Measurements from ENCODE around the gene FOSL2.

The FOSL2 gene

GRCh38 chr2:28412625-28413151 is 20.0 kb downstream of the FOSL2 start:
- no peak for DNase-seq (ENCODE audit: low spot score)

GRCh38 chr2:28413152-28413898 is 20.7 kb downstream of the FOSL2 start:
- DNase-seq (ENCODE audit: low spot score), result no peak

GRCh38 chr2:28413899-28414295 is 21.2 kb downstream of the FOSL2 start:
- no peak for DNase-seq (ENCODE audit: low spot score)

- DNase-seq (ENCODE audit: low spot score), result no peak
These were observed 21.9 kb downstream of the FOSL2 start for GRCh38 chr2:28414583-28414982.

- DNase-seq (ENCODE audit: low spot score), result no peak
These were observed 22.4 kb downstream of the FOSL2 start for GRCh38 chr2:28415010-28415409.

- DNase-seq (ENCODE audit: low spot score), result no peak
These were observed 23.1 kb downstream of the FOSL2 start for GRCh38 chr2:28415715-28416114.

- no peak for DNase-seq (ENCODE audit: low spot score)
These were observed 26.3 kb downstream of the FOSL2 start for GRCh38 chr2:28419003-28419402.

- DNase-seq (ENCODE audit: low spot score), result no peak
These were observed 27.0 kb downstream of the FOSL2 start for GRCh38 chr2:28419443-28420270.

- DNase-seq (ENCODE audit: low spot score), result no peak
These were observed 28.1 kb downstream of the FOSL2 start for GRCh38 chr2:28420722-28421121.

GRCh38 chr2:28422908-28423741 is 30.5 kb downstream of the FOSL2 start:
- no peak for DNase-seq (ENCODE audit: low spot score)

GRCh38 chr2:28423856-28424605 is 31.4 kb downstream of the FOSL2 start:
- no peak for DNase-seq (ENCODE audit: low spot score)

- DNase-seq (ENCODE audit: low spot score), result no peak
These were observed 32.3 kb downstream of the FOSL2 start for GRCh38 chr2:28424799-28425463.

- DNase-seq (ENCODE audit: low spot score), result no peak
These were observed 32.8 kb downstream of the FOSL2 start for GRCh38 chr2:28425464-28425835.

- DNase-seq (ENCODE audit: low spot score), result no peak
These were observed 35.2 kb downstream of the FOSL2 start for GRCh38 chr2:28427741-28428415.

GRCh38 chr2:28428486-28428885 is 35.8 kb downstream of the FOSL2 start:
- DNase-seq (ENCODE audit: low spot score), result no peak

GRCh38 chr2:28429636-28430376 is 37.1 kb downstream of the FOSL2 start:
- DNase-seq (ENCODE audit: low spot score), result no peak

- no peak for DNase-seq (ENCODE audit: low spot score)
These were observed 37.7 kb downstream of the FOSL2 start for GRCh38 chr2:28430377-28430765.

- DNase-seq (ENCODE audit: low spot score), result no peak
These were observed 38.2 kb downstream of the FOSL2 start for GRCh38 chr2:28430788-28431418.

- no peak for DNase-seq (ENCODE audit: low spot score)
These were observed 39.1 kb downstream of the FOSL2 start for GRCh38 chr2:28431741-28432140.
